Fibroblast of lung (primary cell): ENCODE results near the gene MTG2.

Source experiments
- EZH2 ChIP-seq: IDR thresholded peaks from 2 replicates; pipeline ENCODE4 v1.5.1; 2012; ENCODE audit warnings: low read length, control low read depth, mild to moderate bottlenecking; ENCODE audit errors: missing control alignments
- TF ChIP-seq, protein P1 (sequence below), 2 donors: IDR thresholded peaks in 1 of 2; conservative IDR thresholded peaks in 1 of 2; 1 replicate in 1 of 2; 2 replicates in 1 of 2; pipeline ENCODE4 v1.5.1; 2011 to 2012; ENCODE audit warnings: low read length in 2 of 2, control low read depth in 1 of 2, inconsistent platforms in 1 of 2, low read depth in 1 of 2, mild to moderate bottlenecking in 1 of 2

DNA sequence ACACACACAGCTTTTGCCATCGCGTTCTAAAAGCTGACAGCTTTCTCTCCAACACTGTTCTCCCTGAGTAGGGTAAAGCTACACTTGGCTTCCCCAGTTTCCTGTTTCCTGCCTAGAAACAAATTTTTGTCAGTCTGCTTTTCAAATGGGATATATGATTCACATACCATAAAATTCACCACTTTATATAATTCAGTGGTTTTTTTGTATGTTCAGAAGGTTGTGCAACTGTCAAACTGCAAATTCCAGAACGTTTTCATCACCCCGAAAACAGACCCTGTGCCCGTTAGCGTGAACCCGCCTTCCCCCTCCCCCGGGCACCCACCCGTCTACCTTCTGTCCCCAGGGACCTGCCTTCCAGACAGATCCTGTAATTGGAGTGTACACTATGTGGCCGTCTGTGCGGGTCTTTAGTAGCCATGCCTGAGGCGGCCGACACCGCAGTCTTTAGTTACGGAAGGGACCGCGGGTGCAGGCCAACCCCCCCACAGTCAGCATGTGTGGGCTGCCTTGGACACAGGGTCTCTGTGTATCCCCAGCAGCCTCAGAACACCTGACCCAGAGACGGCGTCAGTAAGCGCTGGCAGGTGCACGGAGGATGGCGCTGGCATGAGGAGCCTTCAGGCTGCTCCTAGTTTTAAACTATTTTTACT lies 20.7 kb downstream of the MTG2 start:
- TF ChIP-seq, protein P1, sequence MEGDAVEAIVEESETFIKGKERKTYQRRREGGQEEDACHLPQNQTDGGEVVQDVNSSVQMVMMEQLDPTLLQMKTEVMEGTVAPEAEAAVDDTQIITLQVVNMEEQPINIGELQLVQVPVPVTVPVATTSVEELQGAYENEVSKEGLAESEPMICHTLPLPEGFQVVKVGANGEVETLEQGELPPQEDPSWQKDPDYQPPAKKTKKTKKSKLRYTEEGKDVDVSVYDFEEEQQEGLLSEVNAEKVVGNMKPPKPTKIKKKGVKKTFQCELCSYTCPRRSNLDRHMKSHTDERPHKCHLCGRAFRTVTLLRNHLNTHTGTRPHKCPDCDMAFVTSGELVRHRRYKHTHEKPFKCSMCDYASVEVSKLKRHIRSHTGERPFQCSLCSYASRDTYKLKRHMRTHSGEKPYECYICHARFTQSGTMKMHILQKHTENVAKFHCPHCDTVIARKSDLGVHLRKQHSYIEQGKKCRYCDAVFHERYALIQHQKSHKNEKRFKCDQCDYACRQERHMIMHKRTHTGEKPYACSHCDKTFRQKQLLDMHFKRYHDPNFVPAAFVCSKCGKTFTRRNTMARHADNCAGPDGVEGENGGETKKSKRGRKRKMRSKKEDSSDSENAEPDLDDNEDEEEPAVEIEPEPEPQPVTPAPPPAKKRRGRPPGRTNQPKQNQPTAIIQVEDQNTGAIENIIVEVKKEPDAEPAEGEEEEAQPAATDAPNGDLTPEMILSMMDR (conservative IDR thresholded peaks at IDR 0.05 in 1 of 2, IDR thresholded peaks at IDR 0.05 in 1 of 2; ENCODE audit: low read depth in 1 of 2, low read length in 2 of 2): no peak
- TF ChIP-seq EZH2: no peak
